ENCODE data around the gene PIK3R5.

GRCh38 chr17:8924595-8924994 lies 40.9 kb downstream of the PIK3R5 start:
- TF ChIP-seq CTCF (IDR thresholded peaks at IDR 0.05; ENCODE audit: poor library complexity, severe bottlenecking) (no peak), SMC3 (conservative IDR thresholded peaks at IDR 0.05; ENCODE audit: poor library complexity) (no peak), POLR2AphosphoS5 (IDR thresholded peaks at IDR 0.05) (no peak), EP300 (conservative IDR thresholded peaks at IDR 0.05; ENCODE audit: poor library complexity, severe bottlenecking) (no peak), TAF1 (IDR thresholded peaks at IDR 0.05; ENCODE audit: low read depth) (no peak), RAD21 (conservative IDR thresholded peaks at IDR 0.05) (no peak), EZH2 (IDR thresholded peaks at IDR 0.05; ENCODE audit: borderline replicate concordance, insufficient read depth, low read length, poor library complexity, severe bottlenecking) (no peak), MXI1 (conservative IDR thresholded peaks at IDR 0.05; ENCODE audit: poor library complexity, severe bottlenecking) (no peak), REST (IDR thresholded peaks at IDR 0.05; ENCODE audit: borderline replicate concordance) (no peak)

All from neural cell (in vitro differentiated cells).